K562 (cell line): ENCODE results near the gene PAQR6. TPM values are rescaled to one million over a fixed set of nuclear protein-coding genes. Genes with fewer than 3 reads are reported as not detected.

ENCODE experiments used
- ARID3A ChIP-seq: IDR thresholded peaks from 2 replicates; pipeline ENCODE4 v1.6.1; 2012; ENCODE audit warnings: low read depth, low read length, improper control_type of control experiment, borderline replicate concordance
- ATF6 ChIP-seq: sonication (generic); formaldehyde crosslinking; IDR thresholded peaks from 2 replicates; pipeline ENCODE4 v1.4.0; 2020; ENCODE audit warnings: mild to moderate bottlenecking, missing genetic modification reagents
- BRCA1 ChIP-seq, 2 experiments: fragments of 450-650 bp in 1 of 2; sonication (generic) in 1 of 2; formaldehyde crosslinking in 1 of 2; IDR thresholded peaks; 2 replicates each; pipeline versions ENCODE4 v1.5.0 to v1.6.1; 2017 to 2020; ENCODE audit warnings: mild to moderate bottlenecking in 1 of 2, missing genetic modification reagents in 1 of 2
- EP300 ChIP-seq: IDR thresholded peaks from 2 replicates; pipeline ENCODE4 v1.6.1; 2012; ENCODE audit warnings: low read length, improper control_type of control experiment
- EP400 ChIP-seq: fragments of 450-650 bp; IDR thresholded peaks from 2 replicates; pipeline ENCODE4 v1.6.1; 2017; ENCODE audit warnings: antibody characterized with exemption, mild to moderate bottlenecking, moderate library complexity
- KLF13 ChIP-seq: fragments of 450-650 bp; IDR thresholded peaks from 2 replicates; pipeline ENCODE4 v1.6.1; 2016; ENCODE audit warnings: missing genetic modification characterization, low read depth, mild to moderate bottlenecking, missing compliant biosample characterization, moderate library complexity, borderline replicate concordance
- MAFG ChIP-seq: fragments of 450-650 bp; conservative IDR thresholded peaks from 2 replicates; pipeline ENCODE4 v1.6.1; 2016; ENCODE audit warnings: missing genetic modification characterization, missing compliant biosample characterization
- RREB1 ChIP-seq: fragments of 250-450 bp; sonication (Bioruptor Pico); IDR thresholded peaks from 2 replicates; pipeline ENCODE4 v1.4.0; 2020
- TFAM ChIP-seq: fragments of 250-450 bp; sonication (Bioruptor Pico); conservative IDR thresholded peaks from 2 replicates; pipeline ENCODE4 v1.5.0; 2021; ENCODE audit warnings: mild to moderate bottlenecking, moderate library complexity
- ZFP91 ChIP-seq: sonication (generic); formaldehyde crosslinking; IDR thresholded peaks from 2 replicates; pipeline ENCODE4 v1.8.0; 2022; ENCODE audit warnings: mild to moderate bottlenecking, missing genetic modification reagents
- ZNF12 ChIP-seq: sonication (generic); formaldehyde crosslinking; IDR thresholded peaks from 2 replicates; pipeline ENCODE4 v1.4.0; 2020; ENCODE audit warnings: mild to moderate bottlenecking, missing genetic modification reagents
- ZNF324 ChIP-seq: fragments of 250-450 bp; sonication (Bioruptor Pico); IDR thresholded peaks from 2 replicates; pipeline ENCODE4 v1.4.0; 2020; ENCODE audit warnings: mild to moderate bottlenecking
- ZNF41 ChIP-seq: fragments of 250-450 bp; sonication (Bioruptor Pico); conservative IDR thresholded peaks from 2 replicates; pipeline ENCODE4 v1.4.0; 2020; ENCODE audit warnings: mild to moderate bottlenecking
- ZNF583 ChIP-seq: fragments of 250-450 bp; sonication (Bioruptor Pico); IDR thresholded peaks from 2 replicates; pipeline ENCODE4 v1.4.0; 2020
- polyA plus RNA-seq, 8 experiments: library from polyadenylated mRNA; depleted of rRNA in 4 of 8; stranded (reverse) in 5 of 8; unstranded in 3 of 8; fragments of >200 nt; fragmentation: Nextera tagmentation in 2 of 8; fragmentation: Illumina TruSeq in 1 of 8; extraction: Ambion mirVana in 2 of 8; extraction: Trizol in 1 of 8; gene quantifications; 2 replicates each; pipeline versions ENCODE4 v1.2.1 to v1.2.3, GENCODE V29; 2011 to 2014; ENCODE audit warnings: inconsistent platforms in 1 of 8, missing spikeins in 1 of 8
- total RNA-seq, 7 experiments: library from RNA; depleted of rRNA in 6 of 7; stranded (reverse); fragments of >200 nt in 6 of 7; fragmentation: Illumina TruSeq in 2 of 7; extraction: Trizol in 2 of 7; gene quantifications; 2 replicates each; pipeline versions ENCODE4 v1.2.1 to v1.2.3, GENCODE V29; 2011 to 2021; ENCODE audit warnings: low replicate concordance in 1 of 7

Gene PAQR6
- total and polyA plus RNA-seq, 9 of the 15 experiments (the other 6 are each of a cell fraction or from before 2014, with no cell fraction given) = 0.07 to 1.8 (median 0.62) TPM

- no peak for TF ChIP-seq RREB1 (CRISPR knock-in tag)
- TF ChIP-seq EP300 = 0 out of 2 replicates have a peak, but pooled peaks have one; percentile 12
- TF ChIP-seq ZNF12 (CRISPR knock-in tag) = 0 out of 2 replicates have a peak, but pooled peaks have one; percentile 8
- no peak for TF ChIP-seq ZNF583 (CRISPR knock-in tag)
- TF ChIP-seq ZFP91 = no peak
- TF ChIP-seq ARID3A = peak; percentile 60; the same call in 1 of the 2 replicates
- no peak for TF ChIP-seq ZNF41
- TF ChIP-seq EP400 = peak; percentile 85
- no peak for TF ChIP-seq ZNF324 (CRISPR knock-in tag)
- no peak for TF ChIP-seq MAFG (tag)
- TF ChIP-seq KLF13 (tag) = no peak
- no peak for TF ChIP-seq TFAM (CRISPR knock-in tag)
- no peak for TF ChIP-seq ATF6 (CRISPR knock-in tag)
- no peak for TF ChIP-seq BRCA1 (IDR thresholded peaks at IDR 0.05)
- no peak for TF ChIP-seq BRCA1 (CRISPR knock-in tag; IDR thresholded peaks at IDR 0.05)
These were observed 54.2 kb downstream of the PAQR6 start, which contains the start of gene SLC25A44 (continued) for GRCh38 chr1:156193488-156194299.
